IPS DF 4.7 (cell line): ENCODE data around the gene DSE.

Experiments used
- DNase-seq: peaks from one replicate; pipeline ENCODE4 v3.0.0-alpha.2; 2013; ENCODE audit warnings: low spot score; ENCODE audit errors: extremely low read depth

The DSE gene

DNA sequence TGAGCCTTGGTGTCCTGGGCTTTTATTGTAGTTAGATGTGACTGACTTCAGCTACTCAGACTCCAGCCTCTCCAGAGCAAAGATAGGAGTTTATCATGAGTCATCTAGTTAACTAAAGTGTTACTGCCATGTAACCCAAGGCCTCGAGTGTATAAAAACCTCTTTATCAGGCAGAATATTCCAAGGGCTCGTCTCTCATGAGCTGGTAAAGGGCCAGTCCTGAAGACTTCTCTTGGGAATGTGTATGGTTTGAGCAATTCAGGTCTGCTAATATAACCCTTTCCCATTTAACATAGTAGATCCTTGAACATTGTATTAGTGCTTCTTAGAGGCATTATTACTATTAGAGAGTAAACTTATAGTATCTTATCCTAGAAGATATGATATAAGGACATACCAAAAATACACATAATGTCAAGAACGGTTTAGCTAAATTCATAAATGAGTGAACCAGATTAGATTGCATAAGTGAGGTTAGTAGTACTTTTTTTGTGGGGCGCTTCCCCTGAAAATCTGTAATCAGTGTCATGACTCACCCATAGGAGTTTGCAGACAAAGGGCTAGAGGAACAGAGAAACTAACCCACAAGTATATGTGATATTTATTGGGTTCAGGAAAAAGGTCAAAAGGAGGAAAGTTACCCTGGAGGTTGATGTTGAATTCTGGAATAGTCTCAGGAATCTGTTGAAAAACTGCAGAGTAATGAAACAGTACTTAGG, 16.0 kb downstream of the DSE start:
- DNase-seq = no peak

DNA sequence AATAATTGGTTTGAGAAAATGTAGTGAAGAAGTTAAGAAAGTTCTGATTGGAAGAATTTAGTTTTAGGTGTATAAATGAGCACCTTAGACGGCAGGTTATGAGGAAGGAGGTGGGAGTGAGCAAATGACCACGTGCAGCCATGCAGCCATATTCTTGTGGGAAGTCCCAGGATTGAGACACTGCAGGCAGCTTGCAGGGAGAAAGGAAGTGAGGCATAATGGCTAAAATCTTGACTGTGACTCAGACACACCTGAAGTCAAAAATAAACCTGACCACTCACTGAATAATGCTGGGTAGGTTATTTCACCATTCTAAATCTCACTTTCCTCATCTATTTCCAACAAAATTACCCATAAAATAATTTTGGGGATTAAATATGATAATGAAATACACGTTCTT, 16.6 kb downstream of the DSE start:
- no peak for DNase-seq

DNA sequence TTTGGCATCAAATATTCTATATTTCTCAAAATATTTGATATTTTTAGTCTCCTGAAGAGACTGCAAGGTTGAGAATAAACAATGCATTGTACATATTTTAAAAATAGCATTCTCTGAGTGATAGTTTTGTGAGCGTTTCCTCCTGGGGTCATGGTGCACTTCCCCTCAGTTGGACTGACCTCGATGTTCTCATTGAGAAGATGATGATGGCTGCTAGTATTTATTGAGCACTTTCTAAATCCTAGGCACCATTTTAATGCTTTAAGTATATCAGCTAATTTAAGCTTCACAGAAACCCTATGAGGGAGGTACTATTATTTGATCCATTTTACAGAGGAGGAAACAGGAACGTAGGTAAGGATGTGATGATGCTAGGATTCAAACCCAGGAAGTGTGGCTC, 18.2 kb downstream of the DSE start:
- no peak for DNase-seq

DNA sequence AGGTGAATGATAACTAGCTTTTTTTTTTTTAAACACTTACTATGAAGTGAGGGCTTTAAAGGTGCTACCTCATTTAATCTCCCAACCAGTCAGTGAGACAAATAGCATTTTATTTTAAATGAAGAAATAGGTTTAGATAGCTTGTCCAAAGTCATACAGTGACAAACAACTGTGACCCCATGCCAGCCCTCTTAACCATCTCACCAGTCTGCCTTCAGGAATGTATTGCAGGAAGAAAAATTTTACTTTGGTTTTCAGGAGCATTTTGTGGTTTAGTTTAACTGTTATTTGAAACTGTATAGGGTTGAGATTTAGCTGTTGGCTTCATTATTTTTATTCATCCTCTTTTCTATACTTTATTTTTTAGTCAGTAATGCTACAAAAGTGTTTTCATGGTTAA, 18.6 kb downstream of the DSE start:
- DNase-seq = no peak

DNA sequence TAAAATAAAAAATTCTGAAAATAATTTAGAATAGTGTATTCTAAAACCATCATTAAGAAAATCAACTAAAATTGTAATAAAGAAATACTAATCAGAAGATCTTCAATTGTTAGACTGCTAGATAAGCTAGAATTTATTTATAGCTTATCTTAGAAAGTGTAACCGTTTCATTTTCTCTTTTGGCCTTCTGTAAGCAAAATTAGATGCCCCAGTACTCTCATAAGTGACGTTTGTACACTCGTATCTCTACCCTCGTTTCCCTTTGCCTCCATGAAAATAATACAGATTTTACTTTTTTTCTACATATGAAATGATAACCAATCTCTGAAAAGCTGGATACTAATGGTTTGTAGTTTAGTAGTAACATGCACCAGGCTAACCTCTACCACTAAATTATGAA, 19.8 kb downstream of the DSE start:
- no peak for DNase-seq

DNA sequence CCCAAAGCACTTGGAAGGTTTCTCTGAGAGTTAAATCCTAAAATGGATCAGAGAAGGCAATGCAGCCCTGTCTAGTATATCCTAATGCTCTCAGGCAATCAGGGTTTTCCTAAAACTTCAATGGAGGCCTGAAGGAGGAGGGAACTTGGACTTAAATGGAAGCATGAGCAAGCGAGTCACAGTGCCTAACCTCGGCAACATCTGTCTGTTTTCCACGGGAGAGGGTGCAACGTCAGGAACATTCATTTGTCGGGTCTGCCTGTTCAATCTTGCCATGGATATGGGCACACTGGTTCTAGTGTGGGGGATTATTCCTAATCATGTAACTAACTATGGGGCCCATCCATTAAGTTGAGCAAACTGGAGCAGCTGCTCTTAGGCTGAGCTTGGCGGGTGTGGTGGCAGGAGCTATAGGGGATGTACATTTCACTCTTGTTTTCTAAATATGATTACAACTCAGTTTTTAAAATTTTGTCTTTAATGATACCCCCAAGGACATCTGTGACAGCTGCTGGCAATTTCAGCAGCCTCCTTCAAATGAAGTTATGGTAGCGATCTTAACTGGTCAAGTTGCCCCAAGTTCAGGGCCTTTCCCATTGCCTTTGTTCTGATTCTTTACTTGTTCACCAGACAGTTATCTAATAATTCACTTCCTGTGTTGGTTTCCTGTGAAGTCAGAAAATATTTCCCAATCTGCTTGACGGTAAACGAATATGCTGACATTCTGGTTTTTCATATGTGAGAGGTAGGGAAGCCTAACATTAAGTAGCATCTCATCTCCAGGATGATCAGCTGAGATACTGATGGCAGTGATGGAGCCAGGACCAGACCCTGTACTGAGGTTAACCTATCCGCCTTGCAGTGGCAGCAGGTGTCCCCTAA, 21.6 kb downstream of the DSE start:
- no peak for DNase-seq

DNA sequence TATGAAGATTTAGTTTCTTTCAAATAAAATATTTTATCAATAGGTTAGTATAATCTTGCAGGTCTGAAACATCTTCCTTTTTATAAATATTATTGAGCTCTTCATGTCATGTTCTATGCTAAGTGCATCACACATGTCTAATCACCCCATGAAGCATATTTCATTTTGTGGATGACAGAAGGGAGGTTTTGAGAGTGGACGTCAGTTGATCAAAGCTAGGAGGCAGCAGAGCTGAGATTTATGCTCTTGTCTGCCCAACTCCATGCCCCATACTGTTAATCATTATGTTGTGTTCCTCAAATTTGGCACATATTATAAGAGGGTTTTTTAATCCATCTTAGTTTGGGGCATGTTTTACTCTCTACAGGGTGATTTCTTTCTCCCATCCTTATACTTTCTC, 22.7 kb downstream of the DSE start:
- no peak for DNase-seq

DNA sequence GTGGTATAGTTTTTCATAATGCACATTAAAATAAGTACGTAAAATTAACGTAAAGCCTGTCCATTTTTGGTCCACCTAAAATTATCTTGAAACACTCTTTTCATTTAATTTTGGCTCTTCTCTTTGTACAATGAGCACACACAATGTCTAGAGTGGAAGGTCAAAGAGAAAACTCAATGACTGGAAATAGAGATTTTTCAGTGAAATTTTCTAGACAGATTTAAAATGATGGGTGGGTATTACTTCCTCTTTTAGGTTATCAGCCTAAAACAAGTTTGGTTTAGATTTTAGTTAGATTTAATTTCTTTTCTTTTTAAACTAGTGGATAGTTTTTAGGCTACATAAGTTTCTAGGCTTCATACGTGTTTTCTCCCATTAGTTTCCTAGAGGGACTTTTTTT, 24.9 kb downstream of the DSE start:
- no peak for DNase-seq

DNA sequence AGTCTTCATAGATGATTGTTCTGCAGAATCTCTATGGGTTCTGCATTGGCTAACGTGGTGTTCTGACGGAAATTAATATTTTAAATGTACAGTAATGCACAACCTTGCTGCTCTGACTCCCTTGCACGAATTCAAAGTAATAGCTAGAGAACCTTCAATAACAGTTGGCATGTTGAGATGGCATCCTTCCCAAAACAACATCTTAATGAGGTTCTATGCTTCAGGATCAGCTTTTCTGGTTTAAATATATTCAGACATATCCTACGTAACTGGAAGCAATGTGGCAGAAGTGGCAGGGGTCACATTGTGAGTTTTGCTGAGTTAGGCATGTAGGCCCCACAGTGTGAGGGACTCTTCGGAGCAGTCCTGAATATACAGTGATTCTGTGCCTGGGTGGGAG, 25.7 kb downstream of the DSE start:
- no peak for DNase-seq

DNA sequence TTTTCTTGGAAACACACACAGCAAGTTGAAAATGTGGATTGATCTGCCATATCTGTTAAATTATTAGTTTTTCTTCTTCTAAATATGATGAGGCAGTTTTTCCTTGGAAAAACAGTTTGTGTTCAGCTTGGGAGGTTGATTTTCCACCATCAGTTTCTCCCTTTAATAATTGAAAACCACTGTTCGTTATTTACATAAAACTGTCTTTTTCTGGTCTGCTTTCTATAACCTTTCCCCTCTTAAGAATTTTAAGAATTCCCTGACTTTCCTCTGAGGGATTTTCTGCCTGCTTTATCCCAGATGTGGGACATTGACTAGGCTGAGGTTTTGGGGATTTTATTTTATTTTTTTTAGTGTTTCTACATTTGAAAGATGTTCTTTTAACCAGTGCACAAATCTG, 27.2 kb downstream of the DSE start:
- no peak for DNase-seq

DNA sequence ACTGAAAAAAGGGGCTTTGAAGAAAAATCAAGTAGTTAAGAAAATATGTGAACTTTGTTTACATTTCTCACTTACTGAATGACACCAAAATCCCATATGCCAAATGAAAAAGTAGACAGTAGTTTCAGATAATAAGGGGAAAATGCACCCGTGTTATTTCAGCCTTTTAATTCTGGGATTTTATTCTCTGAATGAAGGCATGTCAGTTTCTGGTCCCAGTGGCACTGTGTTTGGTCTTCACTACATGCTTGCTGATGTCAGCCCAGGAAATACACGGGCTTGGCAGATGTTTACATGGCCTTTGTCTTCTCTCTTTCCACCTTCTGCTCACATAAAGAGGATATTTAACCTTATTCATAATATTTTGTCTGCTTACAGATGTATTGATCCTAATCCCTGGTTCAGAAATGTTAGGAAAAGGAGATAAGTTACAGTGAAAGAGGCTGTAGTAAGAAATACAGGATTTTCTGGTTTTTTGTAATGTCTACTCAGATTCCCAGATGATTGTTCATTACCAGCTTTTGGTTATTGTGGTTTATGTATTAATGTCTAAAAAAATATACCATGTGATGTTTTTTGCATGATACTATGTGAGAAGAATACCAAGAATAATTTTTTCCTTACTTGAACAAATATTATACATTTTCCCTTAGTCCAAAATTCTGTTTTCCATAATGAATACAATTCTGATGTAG, 27.7 kb downstream of the DSE start:
- no peak for DNase-seq

DNA sequence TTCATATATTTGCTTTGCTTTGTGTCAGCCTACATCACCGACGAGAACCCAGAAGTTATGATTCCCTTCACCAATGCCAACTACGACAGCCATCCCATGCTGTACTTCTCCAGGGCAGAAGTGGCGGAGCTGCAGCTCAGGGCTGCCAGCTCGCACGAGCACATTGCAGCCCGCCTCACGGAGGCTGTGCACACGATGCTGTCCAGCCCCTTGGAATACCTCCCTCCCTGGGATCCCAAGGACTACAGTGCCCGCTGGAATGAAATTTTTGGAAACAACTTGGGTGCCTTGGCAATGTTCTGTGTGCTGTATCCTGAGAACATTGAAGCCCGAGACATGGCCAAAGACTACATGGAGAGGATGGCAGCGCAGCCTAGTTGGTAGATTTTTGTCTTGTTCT, 28.5 kb downstream of the DSE start:
- no peak for DNase-seq

DNA sequence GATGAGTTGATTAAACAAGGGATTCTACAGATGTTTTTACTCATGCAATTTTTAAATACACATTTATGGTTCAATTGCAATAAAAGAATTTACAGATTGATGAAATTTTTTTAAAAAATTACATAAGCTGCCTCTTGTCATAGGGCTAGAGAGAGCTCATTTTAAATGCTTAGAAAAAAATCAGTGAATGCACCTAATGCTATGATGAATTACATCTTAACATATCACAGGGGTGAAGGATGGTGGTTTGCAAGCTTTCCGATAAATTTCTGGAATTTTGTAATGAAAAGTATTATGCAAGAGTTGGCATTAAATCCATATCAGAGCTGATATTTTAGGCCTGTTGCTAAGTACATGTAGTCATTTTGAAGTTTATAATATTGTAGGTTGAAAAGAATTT, 29.6 kb downstream of the DSE start:
- no peak for DNase-seq

DNA sequence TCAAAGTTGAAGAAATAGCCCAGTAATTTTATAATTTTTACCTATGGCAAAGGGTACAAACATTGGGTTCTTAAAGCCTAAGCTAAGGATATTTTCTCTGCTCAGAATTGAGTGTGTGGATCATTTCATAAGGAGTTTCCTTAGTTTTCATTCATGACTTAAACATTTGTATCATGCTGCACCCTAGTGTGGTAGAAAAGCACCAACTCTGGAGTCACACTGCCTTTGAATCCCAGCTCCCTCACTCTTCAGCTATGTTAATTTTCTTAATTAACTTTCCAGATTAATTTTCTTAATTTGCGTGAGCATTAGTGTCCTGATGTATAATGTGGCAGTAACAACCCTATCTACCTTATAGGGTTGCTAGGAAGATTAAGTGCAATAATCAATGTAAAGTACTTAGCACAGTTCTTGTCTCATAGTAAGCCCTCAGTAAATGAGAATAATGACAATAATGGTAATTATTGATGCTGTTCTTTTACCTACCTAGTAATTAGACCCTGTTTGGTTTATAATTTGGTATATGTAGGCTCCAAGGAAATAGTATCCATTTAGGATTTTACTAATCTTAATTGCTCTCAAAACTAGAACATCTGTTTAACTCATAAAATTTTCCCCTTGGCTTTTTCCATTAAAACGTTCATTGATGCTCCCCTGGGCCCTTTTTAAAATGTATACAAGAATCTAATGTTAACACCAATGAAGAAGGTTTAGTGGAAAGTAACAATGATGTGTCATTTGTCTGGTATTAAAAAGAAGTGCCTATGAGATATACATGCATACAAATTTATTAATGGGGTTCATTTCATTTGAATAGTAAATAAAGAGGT, 31.6 kb downstream of the DSE start:
- DNase-seq = no peak

DNA sequence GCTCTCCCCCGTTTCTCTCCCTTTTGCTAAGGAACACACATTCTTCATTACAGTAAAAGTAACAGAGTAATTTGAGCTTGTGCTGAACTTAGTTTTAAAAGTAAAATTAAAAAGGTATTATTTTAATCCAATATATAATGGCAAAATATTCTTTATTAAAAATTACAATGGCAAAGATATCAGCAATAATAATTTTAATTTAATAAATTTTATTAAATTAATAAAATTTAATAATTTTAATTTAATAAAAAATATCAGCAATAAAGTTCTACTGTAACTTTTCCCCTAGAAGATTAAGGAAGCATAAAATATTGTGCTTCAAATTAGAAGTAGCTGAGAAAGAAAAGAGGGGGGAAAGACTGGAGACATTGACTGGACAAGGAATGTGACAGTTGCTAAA, 32.5 kb downstream of the DSE start:
- DNase-seq = no peak

DNA sequence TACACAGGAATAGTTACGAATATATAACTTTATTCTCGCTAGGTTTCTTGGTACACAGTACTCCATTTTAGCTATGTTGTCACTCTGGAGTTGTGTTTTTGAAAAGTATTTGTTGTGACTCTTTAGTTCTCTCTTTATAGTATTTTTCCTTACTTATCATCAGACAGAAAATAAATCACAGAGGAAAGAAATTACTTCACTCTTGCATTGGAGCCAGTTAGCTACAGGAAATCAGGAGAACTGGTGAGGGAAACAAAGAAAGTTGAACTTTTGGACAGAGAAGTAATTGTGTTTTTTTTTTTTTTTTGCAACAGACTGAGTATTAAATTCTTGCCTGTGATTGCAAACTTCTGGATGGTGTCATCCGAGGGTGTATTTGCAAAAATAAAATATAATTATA, 33.9 kb downstream of the DSE start:
- no peak for DNase-seq

DNA sequence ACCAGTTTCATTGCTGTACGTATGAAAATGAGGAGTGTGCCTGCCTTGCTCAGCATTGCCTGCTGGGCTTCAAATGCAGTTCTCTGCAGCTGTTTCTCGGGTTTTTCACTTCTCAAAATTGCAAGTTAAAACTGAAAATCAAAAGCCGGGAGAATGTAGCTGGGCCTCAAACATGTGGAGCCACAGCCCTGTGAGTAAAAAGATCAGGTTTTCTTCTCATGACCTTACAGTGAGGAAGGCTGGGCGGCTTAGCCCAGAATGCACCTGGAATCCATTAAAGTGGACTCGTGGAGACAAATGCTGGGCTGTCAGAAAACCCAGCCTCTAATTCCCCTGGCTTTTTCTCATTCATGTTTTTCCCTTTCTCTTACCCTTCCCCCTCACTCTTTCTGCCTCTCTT, 34.4 kb downstream of the DSE start:
- no peak for DNase-seq

DNA sequence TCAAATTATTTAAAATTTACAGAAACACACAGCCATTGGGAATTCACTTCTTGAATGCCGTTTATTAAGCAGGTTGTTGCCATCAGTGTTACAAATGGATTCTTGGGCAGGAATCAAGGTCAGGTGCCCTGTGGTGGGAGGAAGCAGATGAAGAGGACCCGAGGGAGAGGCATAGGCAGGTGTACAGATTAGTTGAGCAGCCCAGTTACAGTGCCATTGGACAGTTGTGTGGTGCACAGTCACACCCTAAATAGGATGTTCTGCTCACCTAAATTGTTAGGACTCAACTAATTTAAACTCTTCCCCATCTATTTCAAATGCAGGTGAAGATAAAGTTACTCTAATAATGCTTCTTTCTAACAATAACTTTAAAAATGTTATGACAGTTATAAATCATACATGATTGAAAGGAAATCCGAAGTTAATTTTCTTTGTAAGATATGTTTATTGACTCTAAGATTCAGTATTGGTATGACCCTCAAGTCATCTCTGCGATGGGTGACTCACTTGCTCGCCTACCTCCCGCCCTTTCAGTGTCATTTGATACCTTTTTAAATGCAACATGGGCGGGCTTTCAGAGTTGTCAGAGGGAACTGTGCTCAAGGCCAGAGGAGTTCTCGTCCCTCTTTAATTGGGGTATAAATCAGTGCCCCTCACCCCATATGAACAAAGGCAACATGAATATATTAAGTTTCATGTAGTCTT, 35.1 kb downstream of the DSE start:
- peak; percentile 9 for DNase-seq

DNA sequence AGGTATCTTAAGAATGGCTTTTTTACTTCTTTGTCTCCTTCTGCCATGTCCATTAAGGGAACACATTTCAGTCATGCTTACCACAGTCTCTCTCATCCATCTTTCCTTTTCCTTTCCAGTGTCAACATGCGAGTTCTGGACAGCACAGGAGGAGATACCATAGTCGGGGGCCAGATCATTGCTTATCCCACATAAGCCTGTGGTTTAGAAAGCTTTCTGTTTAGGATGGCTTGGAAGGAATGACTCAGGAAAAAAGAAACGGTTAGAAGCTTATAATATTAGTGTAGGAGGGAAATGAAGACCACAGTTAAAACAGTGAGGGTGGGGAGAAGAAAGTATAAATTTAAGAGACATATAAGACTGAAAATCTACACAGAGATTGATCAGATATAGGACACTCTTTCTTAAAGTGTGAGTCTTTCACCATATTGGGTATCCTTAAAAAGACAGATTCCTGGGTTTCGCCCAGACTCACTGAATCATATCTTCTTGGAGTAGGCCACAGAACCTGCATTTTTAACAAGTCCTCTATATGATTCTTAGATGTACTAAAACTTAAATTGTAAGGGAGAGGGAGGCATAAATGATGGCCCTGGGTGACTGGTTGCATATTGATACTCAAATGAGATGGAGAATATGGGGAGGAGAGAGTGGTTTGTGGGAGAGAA, 36.1 kb downstream of the DSE start:
- no peak for DNase-seq

DNA sequence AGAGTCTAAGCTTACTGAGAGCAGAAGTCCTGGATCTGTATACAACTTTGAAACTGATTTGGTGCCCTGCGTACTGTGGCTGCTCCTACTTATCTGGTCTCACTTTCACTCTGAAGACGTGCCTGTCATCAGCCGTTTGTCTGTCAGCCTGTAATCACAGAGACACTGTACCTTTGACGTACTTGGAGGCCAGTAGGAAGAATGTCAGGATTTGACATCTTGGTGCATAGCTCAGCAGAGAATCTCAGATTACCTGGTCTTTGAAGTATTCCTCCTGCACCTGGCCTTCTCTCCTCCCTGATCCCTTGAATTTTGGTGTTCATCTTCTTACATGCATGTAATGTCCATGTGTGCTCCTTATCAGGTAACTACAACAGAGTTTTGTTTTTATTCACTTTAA, 37.7 kb downstream of the DSE start:
- no peak for DNase-seq
